Measurements from ENCODE around the gene PLK2.
A peak's percentile ranks its signal among the peaks of the same experiment; 100 is the strongest.

PLK2 gene

DNA sequence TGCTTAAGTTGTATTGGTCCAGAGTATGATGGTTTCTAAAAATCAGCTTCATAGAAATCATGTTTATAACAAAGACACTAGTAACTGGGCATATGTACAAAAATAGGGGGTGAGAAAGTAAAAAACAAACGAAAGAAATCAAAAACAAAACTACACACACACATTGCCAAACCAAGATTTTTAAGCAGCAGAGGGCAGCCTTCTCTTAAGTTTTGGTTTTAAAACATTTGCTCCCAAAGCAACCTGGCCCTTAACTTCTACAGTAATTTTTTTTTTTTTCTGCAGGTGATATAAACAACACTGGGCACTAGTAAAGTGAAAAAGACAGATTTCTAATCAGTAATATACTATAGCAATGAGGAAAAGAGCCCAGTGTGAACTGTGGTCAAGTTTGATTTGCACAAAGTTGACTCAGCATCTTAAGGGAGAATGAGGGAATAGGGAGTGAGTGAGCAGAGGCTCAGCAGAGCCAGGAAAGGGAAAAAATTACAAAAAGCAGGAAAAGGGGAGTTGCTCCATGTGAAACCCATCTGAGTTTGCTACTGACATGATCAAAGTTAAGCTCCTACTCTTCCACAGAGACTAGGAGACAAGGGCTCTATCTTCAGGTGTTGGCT is 18.0 kb upstream of the PLK2 start:
- DNase-seq (ENCODE audit: low spot score): no peak

DNA sequence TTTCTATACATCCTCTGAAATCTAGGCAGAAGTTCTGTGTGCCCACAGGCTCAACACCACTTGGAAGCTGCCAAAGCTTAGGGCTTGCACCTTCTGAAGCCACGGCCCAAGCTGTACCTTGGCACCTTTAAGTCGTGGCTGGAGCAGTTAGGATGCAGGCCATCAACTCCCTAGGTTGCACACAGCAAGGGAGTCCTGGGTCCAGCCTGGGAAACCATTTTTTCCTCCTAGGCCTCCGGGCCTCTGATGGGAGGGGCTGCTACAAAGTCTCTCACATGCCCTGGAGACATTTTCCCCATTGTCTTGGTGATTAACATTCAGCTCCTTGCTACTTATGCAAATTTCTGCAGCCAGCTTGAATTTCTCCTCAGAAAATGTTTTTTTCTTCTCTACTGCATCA is 15.5 kb upstream of the PLK2 start:
- no peak for DNase-seq (ENCODE audit: low spot score)

DNA sequence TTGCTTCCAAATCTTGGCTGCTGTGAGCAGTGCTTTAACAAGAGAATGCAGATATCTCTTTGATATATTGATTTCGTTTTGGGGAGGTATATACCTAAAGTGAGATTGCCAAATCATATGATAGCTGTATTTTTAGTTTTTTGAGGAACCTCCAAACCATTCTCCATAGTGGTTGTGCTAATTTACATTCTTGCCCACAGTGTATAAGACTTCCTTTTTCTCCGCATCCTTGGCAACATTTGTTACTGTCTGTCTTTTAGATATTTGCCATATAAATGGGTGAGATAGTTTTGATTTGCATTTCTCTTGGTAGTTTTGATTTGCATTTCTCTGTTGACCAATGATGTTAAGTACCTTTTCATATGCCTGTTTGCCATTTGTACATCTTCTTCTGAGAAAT is 10.0 kb upstream of the PLK2 start:
- no peak for DNase-seq (ENCODE audit: low spot score)

- no peak for DNase-seq (ENCODE audit: low spot score)
Measured at GRCh38 chr5:58466939-58467338, 7.1 kb upstream of the PLK2 start.

- DNase-seq (ENCODE audit: low spot score): no peak
Measured at GRCh38 chr5:58462623-58463230, 2.8 kb upstream of the PLK2 start.

- DNase-seq (ENCODE audit: low spot score): no peak
Measured at GRCh38 chr5:58462154-58462553, 2.3 kb upstream of the PLK2 start.

- peak; percentile 43 for DNase-seq (ENCODE audit: low spot score)
Measured at GRCh38 chr5:58460732-58461286, 923 bp upstream of the PLK2 start.

- DNase-seq (ENCODE audit: low spot score): no peak
Measured at GRCh38 chr5:58459146-58460001, 512 bp downstream of the PLK2 start.

DNA sequence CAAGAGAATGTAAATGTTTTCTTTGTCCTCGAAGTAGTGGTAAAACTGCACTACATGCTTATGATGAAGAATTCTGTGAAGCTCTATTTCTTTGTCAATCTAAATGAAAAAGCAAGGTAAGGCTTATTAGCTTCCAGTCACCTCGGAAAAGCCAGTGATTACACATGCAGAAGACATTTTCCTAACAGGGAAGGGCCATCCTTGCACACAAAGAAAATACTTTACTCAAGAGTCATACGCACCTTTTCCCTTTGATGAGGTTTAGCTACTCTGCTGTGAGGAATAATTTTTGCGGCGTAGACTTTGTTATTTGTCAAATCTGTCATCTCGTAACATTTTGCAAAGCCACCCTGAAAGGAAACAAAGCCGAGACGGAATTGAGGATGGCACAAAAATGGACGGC is 1.1 kb downstream of the PLK2 start:
- DNase-seq (ENCODE audit: low spot score): no peak

DNA sequence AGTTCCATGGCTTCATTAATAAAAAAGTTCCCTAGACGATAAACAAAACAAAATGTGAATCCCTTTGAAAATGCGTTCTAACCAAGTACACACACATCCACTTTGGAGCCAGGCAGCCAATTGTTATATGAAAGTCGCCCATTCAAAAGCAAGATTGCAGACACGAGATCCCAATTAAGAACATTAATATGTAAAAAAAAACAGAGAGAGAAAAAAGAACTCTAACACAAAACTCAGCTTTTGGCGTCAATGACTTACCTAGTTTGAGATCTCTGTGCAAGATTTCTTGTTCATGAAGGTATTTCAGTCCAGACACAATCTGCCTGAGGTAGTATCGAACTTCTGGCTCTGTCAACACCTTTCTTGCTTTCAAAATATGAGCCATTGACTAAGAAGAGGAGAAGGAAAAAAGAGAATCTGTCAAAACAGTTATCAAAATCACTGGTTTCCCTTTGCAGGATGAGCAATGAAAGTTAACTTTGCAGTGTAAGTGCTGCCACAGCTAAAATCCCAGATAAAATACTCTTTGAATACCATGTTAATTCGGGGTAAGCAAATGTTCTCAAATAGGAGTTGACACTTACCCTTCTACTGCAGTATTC is 1.6 kb downstream of the PLK2 start:
- no peak for DNase-seq (ENCODE audit: low spot score)

DNA sequence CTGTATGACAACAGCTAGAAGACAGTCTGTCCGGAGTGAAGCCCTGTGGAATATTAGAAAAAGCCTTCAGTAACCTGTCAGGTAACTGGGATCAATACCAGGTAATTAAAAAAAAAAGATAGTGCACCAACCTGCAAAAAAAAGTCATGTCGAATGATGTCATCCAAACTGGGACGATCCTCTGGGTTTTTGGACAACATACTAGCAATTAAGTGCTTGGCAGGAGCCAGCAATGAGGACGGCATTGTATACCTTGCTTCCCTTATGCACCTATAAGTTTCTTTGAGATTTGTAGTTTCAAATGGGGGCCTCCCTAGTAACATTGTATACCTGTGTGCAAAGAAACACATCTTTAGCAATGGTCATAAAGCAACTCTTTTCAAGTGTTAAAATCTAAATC is 2.8 kb downstream of the PLK2 start:
- no peak for DNase-seq (ENCODE audit: low spot score)

- DNase-seq (ENCODE audit: low spot score): no peak
Measured at GRCh38 chr5:58456486-58456885, 3.4 kb downstream of the PLK2 start.

- DNase-seq (ENCODE audit: low spot score): no peak
Measured at GRCh38 chr5:58456026-58456425, 3.9 kb downstream of the PLK2 start.

- DNase-seq (ENCODE audit: low spot score): no peak
Measured at GRCh38 chr5:58455480-58455879, 4.4 kb downstream of the PLK2 start.

- DNase-seq (ENCODE audit: low spot score): no peak
Measured at GRCh38 chr5:58455066-58455465, 4.8 kb downstream of the PLK2 start.

- DNase-seq (ENCODE audit: low spot score): no peak
Measured at GRCh38 chr5:58454025-58454424, 5.9 kb downstream of the PLK2 start.

DNA sequence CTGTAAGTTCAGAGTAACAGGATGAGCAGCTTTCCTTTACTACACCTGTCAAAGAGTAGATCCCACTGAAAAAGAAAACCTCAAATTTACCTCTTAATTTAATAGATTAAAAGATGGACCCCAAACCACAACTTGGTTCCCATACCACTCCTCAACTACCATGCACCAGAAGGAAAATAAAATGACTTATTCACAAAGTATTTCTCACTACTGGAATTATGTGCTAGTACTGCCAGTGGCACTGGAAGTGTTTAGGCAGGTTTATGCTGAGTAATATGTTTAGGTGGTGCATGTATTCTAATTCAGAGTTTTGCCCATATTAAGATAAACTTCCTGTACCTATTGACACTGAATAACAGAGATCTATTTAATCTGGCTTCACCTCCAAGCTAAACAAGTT is 6.6 kb downstream of the PLK2 start:
- no peak for DNase-seq (ENCODE audit: low spot score)

- DNase-seq (ENCODE audit: low spot score): no peak
Measured at GRCh38 chr5:58452566-58453258, 7.2 kb downstream of the PLK2 start.

DNA sequence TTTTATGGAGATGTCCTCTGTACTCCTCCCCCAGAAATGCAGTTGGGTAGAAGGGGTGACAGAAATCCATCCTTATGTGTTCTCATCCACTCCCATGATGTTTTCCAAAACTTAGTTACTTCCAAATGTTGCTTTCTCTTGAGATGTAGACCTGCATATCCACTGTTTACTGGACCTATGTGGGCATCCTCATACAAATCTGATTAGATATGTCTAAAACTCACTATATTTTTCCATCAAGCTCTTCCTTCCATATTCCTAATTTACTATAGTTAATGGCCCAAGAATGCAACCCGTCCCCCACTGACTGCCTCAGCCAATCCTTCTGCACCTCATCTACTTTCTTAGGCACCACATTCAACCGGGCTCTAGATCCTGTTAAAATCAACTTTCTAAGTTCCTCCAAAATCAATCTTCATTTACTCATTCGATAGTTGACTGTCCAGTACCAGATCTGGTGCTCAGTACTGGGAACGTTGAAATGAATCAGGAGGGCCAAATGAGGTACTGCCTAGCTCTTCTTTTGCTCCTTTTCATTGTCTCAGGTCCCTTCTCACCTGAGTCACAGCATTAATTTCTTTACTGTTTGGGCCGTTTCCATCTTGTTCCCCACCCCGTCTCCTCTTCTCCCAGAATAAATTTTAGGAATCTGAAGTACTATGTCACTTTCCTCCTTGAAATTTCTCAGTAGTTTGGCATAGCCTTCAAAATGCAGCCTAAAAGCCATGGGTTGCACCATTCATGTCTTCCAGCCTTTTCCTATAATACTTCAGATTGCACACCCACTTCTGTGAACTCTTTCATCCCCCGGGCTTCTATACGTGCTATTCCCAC is 7.9 kb downstream of the PLK2 start:
- no peak for DNase-seq (ENCODE audit: low spot score)

DNA sequence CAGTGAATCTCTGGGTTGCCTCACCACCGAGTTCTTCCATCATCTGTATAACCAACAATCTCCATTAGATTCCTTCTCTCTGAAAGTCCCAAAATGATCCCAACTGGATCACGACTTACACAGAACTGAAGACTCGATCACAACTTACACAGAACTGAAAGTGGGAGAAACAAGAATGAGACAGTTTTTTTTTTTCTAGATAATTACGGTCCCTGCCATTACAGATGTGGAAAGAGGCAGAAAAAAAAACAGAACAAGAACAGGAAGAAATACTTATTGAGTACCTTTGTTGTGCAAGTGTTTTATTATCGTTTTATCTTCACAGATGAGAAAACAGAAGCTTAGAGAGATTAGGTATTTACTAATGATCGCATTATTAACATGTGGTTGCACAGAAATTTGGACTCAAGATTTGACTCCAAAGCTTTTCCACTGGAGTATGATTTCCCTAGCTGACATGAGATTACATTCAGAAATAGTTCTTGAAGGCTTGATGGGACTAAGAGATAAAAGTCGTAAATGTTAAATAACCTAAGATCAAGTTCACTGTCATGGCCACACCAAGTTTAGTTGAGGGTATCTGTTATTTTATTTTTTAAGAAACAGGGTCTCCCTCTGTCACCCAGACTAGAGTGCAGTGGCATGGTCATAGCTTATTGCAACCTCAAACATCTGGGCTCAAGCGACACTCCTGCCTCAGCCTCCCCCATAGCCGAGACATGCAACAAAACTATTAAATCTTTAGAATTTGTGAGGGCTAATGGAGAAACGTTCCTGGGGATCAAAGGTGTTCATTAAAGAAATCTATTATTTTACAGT is 8.9 kb downstream of the PLK2 start:
- DNase-seq (ENCODE audit: low spot score): no peak

All from HuH-7 (cell line).